ENCODE measurements around the gene SS18L1.

DNA sequence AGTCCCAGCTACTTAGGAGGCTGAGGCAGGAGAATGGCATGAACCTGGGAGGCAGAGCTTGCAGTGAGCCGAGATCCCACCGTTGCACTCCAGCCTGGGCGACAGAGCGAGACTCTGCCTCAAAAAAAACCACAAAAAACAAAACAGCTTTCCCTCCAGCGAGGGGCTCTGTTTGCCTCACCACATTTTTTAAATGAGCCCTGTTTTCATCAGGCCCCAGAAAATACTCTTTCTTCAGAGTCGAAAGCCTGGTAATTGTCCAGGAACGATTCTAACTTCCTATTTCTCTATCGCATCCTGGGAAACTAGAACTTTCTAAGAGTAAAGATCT, 51.5 kb downstream of the SS18L1 start:
- TF ChIP-seq, protein P1, sequence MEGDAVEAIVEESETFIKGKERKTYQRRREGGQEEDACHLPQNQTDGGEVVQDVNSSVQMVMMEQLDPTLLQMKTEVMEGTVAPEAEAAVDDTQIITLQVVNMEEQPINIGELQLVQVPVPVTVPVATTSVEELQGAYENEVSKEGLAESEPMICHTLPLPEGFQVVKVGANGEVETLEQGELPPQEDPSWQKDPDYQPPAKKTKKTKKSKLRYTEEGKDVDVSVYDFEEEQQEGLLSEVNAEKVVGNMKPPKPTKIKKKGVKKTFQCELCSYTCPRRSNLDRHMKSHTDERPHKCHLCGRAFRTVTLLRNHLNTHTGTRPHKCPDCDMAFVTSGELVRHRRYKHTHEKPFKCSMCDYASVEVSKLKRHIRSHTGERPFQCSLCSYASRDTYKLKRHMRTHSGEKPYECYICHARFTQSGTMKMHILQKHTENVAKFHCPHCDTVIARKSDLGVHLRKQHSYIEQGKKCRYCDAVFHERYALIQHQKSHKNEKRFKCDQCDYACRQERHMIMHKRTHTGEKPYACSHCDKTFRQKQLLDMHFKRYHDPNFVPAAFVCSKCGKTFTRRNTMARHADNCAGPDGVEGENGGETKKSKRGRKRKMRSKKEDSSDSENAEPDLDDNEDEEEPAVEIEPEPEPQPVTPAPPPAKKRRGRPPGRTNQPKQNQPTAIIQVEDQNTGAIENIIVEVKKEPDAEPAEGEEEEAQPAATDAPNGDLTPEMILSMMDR (IDR thresholded peaks at IDR 0.05) = no peak
- TF ChIP-seq EP300 (IDR thresholded peaks at IDR 0.05) = no peak
